H1 (cell line): ENCODE results near the gene CYB561D2.

Source experiments
- ASH2L ChIP-seq: fragments of 200-600, 300-600 bp; sonication (generic); IDR thresholded peaks from one replicate; pipeline ENCODE4 v1.7.1; 2017; ENCODE audit warnings: low read length
- BACH1 ChIP-seq: IDR thresholded peaks from 2 replicates; pipeline ENCODE4 v1.6.1; 2012; ENCODE audit warnings: low read length, improper control_type of control experiment
- CREB1 ChIP-seq: IDR thresholded peaks from 2 replicates; pipeline ENCODE4 v1.6.1; 2012; ENCODE audit warnings: inconsistent platforms
- EP300 ChIP-seq, 2 experiments: IDR thresholded peaks; 1 replicate in 1 of 2; 2 replicates in 1 of 2; pipeline ENCODE4 v1.6.1; 2011 to 2012; ENCODE audit warnings: low read depth in 2 of 2, low read length in 2 of 2, mild to moderate bottlenecking in 2 of 2, borderline replicate concordance in 1 of 2, inconsistent platforms in 1 of 2, moderate library complexity in 1 of 2
- EZH2 ChIP-seq: fragments of 200-600 bp; sonication (generic); IDR thresholded peaks from 2 replicates; pipeline ENCODE4 v1.7.1; 2012; ENCODE audit warnings: low read depth, mild to moderate bottlenecking, moderate library complexity, low read length, inconsistent platforms; ENCODE audit not compliant: severe bottlenecking
- POLR2A ChIP-seq, 2 experiments: IDR thresholded peaks; 1 replicate in 1 of 2; 2 replicates in 1 of 2; pipeline ENCODE4 v1.6.1; 2011; ENCODE audit warnings: low read depth in 2 of 2, low read length in 2 of 2, mild to moderate bottlenecking in 2 of 2; ENCODE audit errors: control extremely low read depth in 1 of 2
- POLR2AphosphoS5 ChIP-seq: IDR thresholded peaks from 2 replicates; pipeline ENCODE4 v1.6.1; 2011; ENCODE audit warnings: low read depth, low read length
- RNF2 ChIP-seq: fragments of 200-900, 300-1000 bp; sonication (generic); IDR thresholded peaks from 2 replicates; pipeline ENCODE4 v1.7.1; 2016; ENCODE audit warnings: borderline replicate concordance, low read depth, mild to moderate bottlenecking, antibody characterized with exemption, low read length; ENCODE audit not compliant: poor library complexity, severe bottlenecking; ENCODE audit errors: missing control alignments
- RXRA ChIP-seq: IDR thresholded peaks from 2 replicates; pipeline ENCODE4 v1.6.1; 2011; ENCODE audit warnings: low read depth, mild to moderate bottlenecking, low read length, moderate library complexity; ENCODE audit not compliant: insufficient read depth
- SP1 ChIP-seq: IDR thresholded peaks from 2 replicates; pipeline ENCODE4 v1.6.1; 2011; ENCODE audit warnings: low read depth, low read length
- TAF1 ChIP-seq: IDR thresholded peaks from 2 replicates; pipeline ENCODE4 v1.6.1; 2011; ENCODE audit warnings: mild to moderate bottlenecking, low read depth, low read length
- TF ChIP-seq, protein P1 (sequence below), 3 experiments: IDR thresholded peaks; 1 replicate in 2 of 3; 2 replicates in 1 of 3; pipeline versions ENCODE4 v1.5.1 to v1.6.1; 2011; ENCODE audit warnings: low read length in 3 of 3, mild to moderate bottlenecking in 3 of 3, inconsistent platforms in 2 of 3, low read depth in 1 of 3, moderate library complexity in 1 of 3; ENCODE audit not compliant: insufficient read depth in 1 of 3; ENCODE audit errors: control extremely low read depth in 1 of 3

DNA sequence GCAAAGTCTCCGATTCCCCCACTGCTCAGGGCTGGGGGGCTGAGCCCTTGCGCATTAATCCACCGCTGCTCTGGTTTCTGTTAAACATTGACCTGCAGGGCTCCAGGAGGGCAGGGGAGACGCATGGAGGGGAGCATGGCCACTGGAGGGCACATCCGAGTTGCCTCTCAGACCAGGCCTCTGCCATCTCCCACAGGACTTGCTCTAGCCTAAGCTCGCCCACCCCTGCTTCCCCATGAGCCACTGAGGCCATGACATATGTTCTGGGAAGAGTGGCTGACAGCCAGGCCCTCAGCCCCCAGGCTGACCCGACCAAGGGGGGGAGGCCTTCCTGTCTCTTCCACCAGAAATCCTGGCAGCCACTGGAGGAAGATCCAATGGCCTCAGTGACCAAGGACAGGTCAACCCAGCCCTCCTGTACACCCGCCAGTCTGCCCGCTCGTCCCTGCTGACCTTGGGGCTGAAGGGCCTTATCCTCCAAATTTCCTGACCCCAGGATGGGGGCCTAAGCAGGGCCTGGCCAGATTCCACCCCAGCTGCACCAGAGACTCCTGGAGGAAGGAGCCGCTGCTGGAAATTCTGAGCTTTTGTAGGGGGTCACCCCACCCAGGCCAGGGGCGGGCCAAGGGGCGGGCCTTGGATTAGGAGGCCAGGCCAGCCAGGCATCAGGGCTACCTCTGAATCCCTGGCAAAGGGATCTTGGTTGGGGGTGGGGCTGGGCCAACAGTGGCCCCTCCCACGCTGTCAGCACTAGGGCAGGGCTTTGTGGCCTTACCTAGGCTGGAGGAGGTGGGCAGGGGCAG lies 47.4 kb upstream of the CYB561D2 start, which contains the start of gene HYAL1:
- TF ChIP-seq SP1, result no peak
- TF ChIP-seq, protein P1, sequence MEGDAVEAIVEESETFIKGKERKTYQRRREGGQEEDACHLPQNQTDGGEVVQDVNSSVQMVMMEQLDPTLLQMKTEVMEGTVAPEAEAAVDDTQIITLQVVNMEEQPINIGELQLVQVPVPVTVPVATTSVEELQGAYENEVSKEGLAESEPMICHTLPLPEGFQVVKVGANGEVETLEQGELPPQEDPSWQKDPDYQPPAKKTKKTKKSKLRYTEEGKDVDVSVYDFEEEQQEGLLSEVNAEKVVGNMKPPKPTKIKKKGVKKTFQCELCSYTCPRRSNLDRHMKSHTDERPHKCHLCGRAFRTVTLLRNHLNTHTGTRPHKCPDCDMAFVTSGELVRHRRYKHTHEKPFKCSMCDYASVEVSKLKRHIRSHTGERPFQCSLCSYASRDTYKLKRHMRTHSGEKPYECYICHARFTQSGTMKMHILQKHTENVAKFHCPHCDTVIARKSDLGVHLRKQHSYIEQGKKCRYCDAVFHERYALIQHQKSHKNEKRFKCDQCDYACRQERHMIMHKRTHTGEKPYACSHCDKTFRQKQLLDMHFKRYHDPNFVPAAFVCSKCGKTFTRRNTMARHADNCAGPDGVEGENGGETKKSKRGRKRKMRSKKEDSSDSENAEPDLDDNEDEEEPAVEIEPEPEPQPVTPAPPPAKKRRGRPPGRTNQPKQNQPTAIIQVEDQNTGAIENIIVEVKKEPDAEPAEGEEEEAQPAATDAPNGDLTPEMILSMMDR (IDR thresholded peaks at IDR 0.05; ENCODE audit: control extremely low read depth in 1 of 3, insufficient read depth in 1 of 3, low read depth in 1 of 3, low read length in 3 of 3), result peak in 2 of 3 experiments; percentile 39 to 41; a peak in 3 of 4 replicates
- TF ChIP-seq POLR2A (IDR thresholded peaks at IDR 0.05; ENCODE audit: control extremely low read depth in 1 of 2, low read depth in 2 of 2, low read length in 2 of 2), result no peak; a peak in 1 of 3 replicates
- TF ChIP-seq RXRA, result no peak
- TF ChIP-seq POLR2AphosphoS5, result no peak
- no peak for TF ChIP-seq BACH1
- no peak for TF ChIP-seq EZH2
- no peak for TF ChIP-seq EP300 (IDR thresholded peaks at IDR 0.05; ENCODE audit: borderline replicate concordance in 1 of 2, low read depth in 2 of 2, low read length in 2 of 2)
- no peak for TF ChIP-seq ASH2L
- peak; percentile 58; the same call in 1 of the 2 replicates for TF ChIP-seq TAF1
- TF ChIP-seq CREB1, result no peak
- TF ChIP-seq RNF2, result no peak
